ENCODE data around the gene PGLYRP4.

Gene PGLYRP4

GRCh38 chr1:153374071-153374470, 25.4 kb upstream of the PGLYRP4 start:
- no peak for DNase-seq

GRCh38 chr1:153372571-153372970, 23.9 kb upstream of the PGLYRP4 start:
- DNase-seq = no peak

GRCh38 chr1:153371231-153371630, 22.6 kb upstream of the PGLYRP4 start:
- no peak for DNase-seq

GRCh38 chr1:153370146-153370545, 21.5 kb upstream of the PGLYRP4 start:
- DNase-seq = no peak

- DNase-seq = no peak
Observed at GRCh38 chr1:153368495-153368894, 19.9 kb upstream of the PGLYRP4 start.

- no peak for DNase-seq
Observed at GRCh38 chr1:153367090-153367489, 18.4 kb upstream of the PGLYRP4 start.

- no peak for DNase-seq
Observed at GRCh38 chr1:153366261-153366660, 17.6 kb upstream of the PGLYRP4 start.

GRCh38 chr1:153365696-153366095, 17.1 kb upstream of the PGLYRP4 start:
- no peak for DNase-seq

GRCh38 chr1:153364766-153365666, 16.4 kb upstream of the PGLYRP4 start:
- no peak for DNase-seq

GRCh38 chr1:153364156-153364555, 15.5 kb upstream of the PGLYRP4 start:
- DNase-seq = no peak

GRCh38 chr1:153363641-153364040, 15.0 kb upstream of the PGLYRP4 start:
- no peak for DNase-seq

GRCh38 chr1:153362187-153362775, 13.6 kb upstream of the PGLYRP4 start:
- no peak for DNase-seq

GRCh38 chr1:153361480-153362109, 13.0 kb upstream of the PGLYRP4 start:
- DNase-seq = no peak

GRCh38 chr1:153360592-153361479, 12.2 kb upstream of the PGLYRP4 start:
- no peak for DNase-seq

GRCh38 chr1:153360190-153360589, 11.5 kb upstream of the PGLYRP4 start:
- no peak for DNase-seq

GRCh38 chr1:153359241-153359640, 10.6 kb upstream of the PGLYRP4 start:
- no peak for DNase-seq

GRCh38 chr1:153358691-153358975, 10.0 kb upstream of the PGLYRP4 start:
- no peak for DNase-seq

- DNase-seq = no peak
Observed at GRCh38 chr1:153357853-153358690, 9.4 kb upstream of the PGLYRP4 start, which contains the start of gene S100A9. S100A9 (plus strand) TSS chr1:153357854; CDS start chr1:153358284, 430 bp downstream.

- DNase-seq = no peak
Observed at GRCh38 chr1:153357076-153357852, 8.6 kb upstream of the PGLYRP4 start.

- no peak for DNase-seq
Observed at GRCh38 chr1:153356392-153357075, 7.9 kb upstream of the PGLYRP4 start.
